Fibroblast of skin of left quadriceps (primary cell): ENCODE measurements around the gene WDR70.
"Not testable (repeated sequence)": the region's sequence is repeated elsewhere in the genome, so short reads cannot be mapped to it uniquely, and the experiment has no call there.

Experiments used
- DNase-seq, 2 experiments: peaks; one replicate each; pipeline ENCODE4 v3.0.0-alpha.2; 2013; ENCODE audit warnings: low read depth in 2 of 2

The WDR70 gene

GRCh38 chr5:37570597-37570996 is 191.5 kb downstream of the WDR70 start:
- no peak for DNase-seq

GRCh38 chr5:37571985-37572384 is 192.9 kb downstream of the WDR70 start:
- no peak for DNase-seq

- no peak for DNase-seq
These were observed 196.7 kb downstream of the WDR70 start for GRCh38 chr5:37575541-37576489.

- DNase-seq = no peak
These were observed 197.4 kb downstream of the WDR70 start for GRCh38 chr5:37576552-37576951.

- DNase-seq = no peak
These were observed 199.1 kb downstream of the WDR70 start for GRCh38 chr5:37578176-37578575.

- DNase-seq = no peak
These were observed 201.0 kb downstream of the WDR70 start for GRCh38 chr5:37580106-37580505.

GRCh38 chr5:37582202-37582601 is 203.1 kb downstream of the WDR70 start:
- DNase-seq = no peak

GRCh38 chr5:37593292-37593691 is 214.2 kb downstream of the WDR70 start:
- not testable (repeated sequence) for DNase-seq

GRCh38 chr5:37594864-37595263 is 215.7 kb downstream of the WDR70 start:
- DNase-seq = not testable (repeated sequence)

- DNase-seq = no peak
These were observed 219.6 kb downstream of the WDR70 start for GRCh38 chr5:37598733-37599132.

GRCh38 chr5:37601163-37601562 is 222.0 kb downstream of the WDR70 start:
- DNase-seq = no peak

- DNase-seq = no peak
These were observed 224.0 kb downstream of the WDR70 start for GRCh38 chr5:37603072-37603471.

GRCh38 chr5:37604290-37604689 is 225.2 kb downstream of the WDR70 start:
- no peak for DNase-seq

- DNase-seq = no peak
These were observed 227.0 kb downstream of the WDR70 start for GRCh38 chr5:37606148-37606547.

- no peak for DNase-seq
These were observed 227.6 kb downstream of the WDR70 start for GRCh38 chr5:37606632-37607248.

- DNase-seq = peak; percentile 80 to 82
These were observed 236.1 kb downstream of the WDR70 start for GRCh38 chr5:37615184-37615583.

GRCh38 chr5:37619353-37619752 is 240.2 kb downstream of the WDR70 start:
- peak; percentile 56 to 57 for DNase-seq

GRCh38 chr5:37622354-37622753 is 243.2 kb downstream of the WDR70 start:
- DNase-seq = not testable (repeated sequence)

- DNase-seq = no peak
These were observed 247.1 kb downstream of the WDR70 start for GRCh38 chr5:37626266-37626665.

- no peak for DNase-seq
These were observed 249.8 kb downstream of the WDR70 start for GRCh38 chr5:37628876-37629275.

- no peak for DNase-seq
These were observed 252.8 kb downstream of the WDR70 start for GRCh38 chr5:37631939-37632338.

- DNase-seq = no peak
These were observed 258.2 kb downstream of the WDR70 start for GRCh38 chr5:37637165-37637845.
